GM21619 (cell line): ENCODE measurements around the gene DHRSX.

Source experiments
- ATAC-seq: cut with Tn5 transposase; IDR thresholded peaks from one replicate; pipeline ENCODE4 v1.9.1; 2021; ENCODE audit not compliant: unreplicated experiment

DHRSX gene

DNA sequence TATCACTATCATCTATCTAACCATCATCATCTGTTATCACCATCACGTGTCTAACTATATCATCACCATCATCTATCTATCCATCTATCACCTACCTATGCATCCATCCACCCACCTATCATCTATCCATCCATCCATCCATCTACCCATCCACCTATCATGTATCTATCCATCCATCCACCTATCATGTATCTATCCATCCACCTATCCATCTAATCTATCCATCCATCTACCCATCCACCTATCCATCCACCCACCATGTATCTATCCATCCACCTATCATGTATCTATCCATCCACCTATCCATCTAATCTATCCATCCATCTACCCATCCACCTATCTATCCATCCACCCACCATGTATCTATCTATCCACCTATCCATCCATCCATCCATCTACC is 316.7 kb downstream of the DHRSX start:
- ATAC-seq, result no peak

DNA sequence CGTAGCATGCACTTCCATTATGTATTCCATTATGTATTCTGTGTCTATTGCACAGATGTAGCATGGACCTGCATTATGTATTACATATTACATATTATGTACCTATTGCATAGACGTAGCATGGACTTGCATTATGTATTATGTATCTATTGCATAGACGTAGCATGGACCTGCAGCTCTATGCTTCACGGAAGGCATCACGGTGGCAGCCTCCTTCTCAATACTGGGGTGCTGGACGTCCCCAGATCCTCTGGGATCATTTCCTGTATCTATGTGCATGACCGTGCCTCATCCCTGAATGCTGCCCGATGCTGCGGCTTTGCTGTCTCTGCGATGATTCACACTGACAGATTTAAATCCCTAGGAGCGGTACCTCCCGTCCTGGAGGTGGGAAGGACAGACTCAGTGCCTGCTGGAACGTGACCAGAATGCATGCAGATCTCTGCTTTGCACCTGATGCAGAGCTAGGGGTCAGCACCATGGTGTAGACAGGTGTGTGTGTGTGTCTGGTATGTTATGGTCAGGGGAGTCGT is 317.5 kb downstream of the DHRSX start:
- no peak for ATAC-seq

DNA sequence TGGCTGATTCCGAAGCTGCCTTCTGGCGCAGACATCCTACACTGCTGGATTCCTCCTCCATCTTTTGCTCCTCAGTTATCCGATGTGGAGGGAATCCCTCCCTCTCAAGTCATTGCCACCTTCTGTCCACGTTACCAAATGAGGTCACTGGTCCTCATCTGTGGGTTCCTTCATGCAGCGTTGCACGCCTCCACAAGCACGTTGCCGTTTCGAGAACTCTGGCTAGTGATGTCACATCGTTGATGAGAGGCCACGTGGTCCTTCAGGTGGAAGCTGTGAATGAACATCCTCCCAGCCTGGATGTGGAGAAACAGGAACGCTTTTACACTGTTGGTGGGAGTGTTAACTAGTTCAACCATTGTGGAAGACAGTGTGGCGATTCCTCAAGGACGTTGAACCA is 323.2 kb downstream of the DHRSX start:
- no peak for ATAC-seq

DNA sequence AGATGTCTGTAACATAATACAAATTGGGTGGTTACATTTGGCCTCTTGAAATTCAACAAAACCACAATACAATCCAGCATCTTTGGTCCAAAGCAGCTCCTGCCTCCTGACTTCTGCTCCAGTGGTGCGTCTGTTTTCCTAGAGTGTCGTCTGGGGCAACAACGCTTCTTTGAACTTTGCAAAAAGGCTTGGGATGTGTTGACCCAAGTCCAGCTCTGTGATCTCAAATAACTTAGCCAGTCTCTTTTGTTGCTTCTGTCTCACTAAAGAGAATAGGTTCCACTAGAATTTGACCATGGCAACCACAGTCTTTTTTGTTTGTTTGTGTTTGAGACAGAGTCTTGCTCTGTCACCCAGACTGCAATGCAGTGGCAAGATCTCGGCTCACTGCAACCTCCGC is 324.0 kb downstream of the DHRSX start:
- no peak for ATAC-seq

DNA sequence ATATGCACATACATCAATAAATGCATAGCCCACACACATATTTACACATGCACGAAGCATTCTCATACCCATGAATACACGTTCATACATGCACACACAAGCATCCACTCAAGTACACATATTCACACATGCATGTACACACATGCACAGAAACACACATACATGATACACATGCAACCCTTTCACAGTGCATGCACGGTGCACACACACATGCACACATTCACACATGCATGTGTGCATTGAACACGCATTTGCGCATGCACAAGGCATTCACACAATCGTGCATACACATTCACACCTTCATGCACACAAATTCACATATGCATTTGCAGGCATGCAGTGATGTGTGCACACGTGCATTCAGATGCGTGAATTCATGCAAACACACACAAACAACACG is 324.5 kb downstream of the DHRSX start:
- no peak for ATAC-seq

DNA sequence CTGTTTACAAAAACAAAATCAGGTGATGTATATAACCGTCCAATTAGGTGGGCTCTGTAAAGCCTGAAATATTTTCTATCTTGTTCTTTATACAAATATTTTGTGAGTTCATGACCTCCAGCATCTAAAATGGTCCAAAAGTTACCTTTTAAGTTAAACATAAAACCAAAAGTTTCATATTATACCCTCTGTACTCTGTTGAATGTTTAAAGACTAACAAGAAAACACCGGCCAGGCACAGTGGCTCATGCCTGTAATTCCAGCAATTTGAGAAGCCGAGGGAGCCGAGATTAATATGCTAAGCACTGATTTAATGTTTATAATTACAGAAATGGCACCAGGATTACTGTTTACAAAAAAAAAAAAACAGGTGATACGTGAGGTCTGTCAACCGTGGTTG is 328.4 kb downstream of the DHRSX start:
- ATAC-seq, result no peak
